ENCODE results near the gene IL37.

DNA sequence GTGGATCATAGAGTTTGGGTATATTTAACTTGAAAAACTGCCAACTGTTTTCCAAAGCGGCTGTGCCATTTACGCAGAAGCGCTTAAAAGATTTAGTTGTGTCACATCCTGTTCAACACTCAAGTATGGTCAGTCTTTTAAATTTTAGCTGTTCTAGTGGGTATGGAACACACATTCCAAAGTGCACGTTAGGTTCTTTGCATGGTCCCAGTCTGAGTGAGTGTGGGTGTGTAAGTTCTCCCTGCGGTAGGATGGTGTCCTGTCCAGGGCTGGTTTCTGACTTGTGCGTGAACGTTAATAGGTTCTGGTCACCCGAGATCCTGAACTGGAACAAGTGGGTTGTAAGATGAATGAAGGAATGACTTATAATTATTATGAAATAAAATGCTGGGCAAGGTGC lies 38.5 kb downstream of the IL37 start:
- TF ChIP-seq, protein P1, sequence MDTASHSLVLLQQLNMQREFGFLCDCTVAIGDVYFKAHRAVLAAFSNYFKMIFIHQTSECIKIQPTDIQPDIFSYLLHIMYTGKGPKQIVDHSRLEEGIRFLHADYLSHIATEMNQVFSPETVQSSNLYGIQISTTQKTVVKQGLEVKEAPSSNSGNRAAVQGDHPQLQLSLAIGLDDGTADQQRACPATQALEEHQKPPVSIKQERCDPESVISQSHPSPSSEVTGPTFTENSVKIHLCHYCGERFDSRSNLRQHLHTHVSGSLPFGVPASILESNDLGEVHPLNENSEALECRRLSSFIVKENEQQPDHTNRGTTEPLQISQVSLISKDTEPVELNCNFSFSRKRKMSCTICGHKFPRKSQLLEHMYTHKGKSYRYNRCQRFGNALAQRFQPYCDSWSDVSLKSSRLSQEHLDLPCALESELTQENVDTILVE (CRISPR knock-in tag; IDR thresholded peaks at IDR 0.05) = no peak
- TF ChIP-seq ZNF569 (CRISPR knock-in tag; IDR thresholded peaks at IDR 0.05; ENCODE audit: borderline replicate concordance) (no peak), YY1 (IDR thresholded peaks at IDR 0.05; ENCODE audit: insufficient read depth, insufficient replicate concordance, low read depth, low read length) (no peak), HOXA9 (CRISPR knock-in tag; IDR thresholded peaks at IDR 0.05; ENCODE audit: borderline replicate concordance) (no peak), ARNT (IDR thresholded peaks at IDR 0.05) (no peak), SAFB2 (CRISPR knock-in tag; IDR thresholded peaks at IDR 0.05; ENCODE audit: borderline replicate concordance, low read depth) (no peak), ZFX (CRISPR knock-in tag; IDR thresholded peaks at IDR 0.05; ENCODE audit: low read depth) (no peak), ZNF274 (CRISPR knock-in tag; IDR thresholded peaks at IDR 0.05) (no peak)
- TF ChIP-seq, protein P2, sequence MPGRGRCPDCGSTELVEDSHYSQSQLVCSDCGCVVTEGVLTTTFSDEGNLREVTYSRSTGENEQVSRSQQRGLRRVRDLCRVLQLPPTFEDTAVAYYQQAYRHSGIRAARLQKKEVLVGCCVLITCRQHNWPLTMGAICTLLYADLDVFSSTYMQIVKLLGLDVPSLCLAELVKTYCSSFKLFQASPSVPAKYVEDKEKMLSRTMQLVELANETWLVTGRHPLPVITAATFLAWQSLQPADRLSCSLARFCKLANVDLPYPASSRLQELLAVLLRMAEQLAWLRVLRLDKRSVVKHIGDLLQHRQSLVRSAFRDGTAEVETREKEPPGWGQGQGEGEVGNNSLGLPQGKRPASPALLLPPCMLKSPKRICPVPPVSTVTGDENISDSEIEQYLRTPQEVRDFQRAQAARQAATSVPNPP (CRISPR knock-in tag; IDR thresholded peaks at IDR 0.05) = no peak

Data from HepG2 (cell line).